CD4-positive, alpha-beta T cell treated with Interleukin-4 for 1 hour (primary cell): ENCODE measurements around the gene TGM2.
A peak's percentile ranks its signal among the peaks of the same experiment; 100 is the strongest.
"Not testable (repeated sequence)": the region's sequence is repeated elsewhere in the genome, so short reads cannot be mapped to it uniquely, and the experiment has no call there.

Experiments
- DNase-seq, 2 donors: peaks; one replicate each; pipeline ENCODE4 v3.0.0-alpha.2; 2020 to 2022

TGM2 gene

DNA sequence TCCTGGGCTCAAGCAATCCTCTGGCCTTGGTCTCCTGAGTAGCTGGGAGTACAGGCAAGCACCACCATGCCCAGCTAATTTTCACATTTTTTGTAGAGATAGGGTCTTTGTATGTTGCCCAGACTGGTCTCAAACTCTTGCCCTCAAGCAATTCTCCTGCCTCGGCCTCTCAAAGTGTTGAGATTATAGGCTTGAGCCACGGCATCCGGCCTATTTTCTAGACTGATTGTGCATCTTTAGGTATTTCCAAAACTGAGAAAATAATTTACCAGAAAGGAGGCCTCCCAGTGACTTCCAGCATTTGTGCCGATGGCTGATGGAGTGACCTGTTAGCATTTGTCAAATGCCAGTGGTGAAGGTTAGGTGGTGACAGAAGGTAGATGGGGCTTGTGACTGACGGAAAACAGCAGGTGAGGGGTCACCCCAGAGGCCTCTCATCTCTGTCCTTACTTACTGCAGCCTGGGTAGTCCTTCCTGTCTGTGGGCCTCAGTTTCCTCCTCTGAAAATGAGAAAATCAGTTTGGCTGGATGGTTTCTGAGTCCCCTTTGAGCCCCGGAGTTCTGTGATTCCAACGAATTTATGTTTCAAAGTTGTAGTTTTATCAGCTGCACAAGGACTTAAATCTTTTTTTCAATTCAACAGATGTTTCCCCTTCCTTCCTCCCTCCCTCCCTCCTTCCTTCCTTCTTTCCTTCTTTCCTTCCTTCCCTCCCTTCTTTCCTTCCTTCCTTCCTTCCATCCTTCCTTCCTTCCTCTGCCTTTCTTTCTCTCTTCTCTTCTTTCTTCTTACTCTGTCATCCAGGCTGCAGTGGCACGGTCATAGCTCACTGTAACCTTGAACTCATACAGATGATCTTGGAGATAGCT lies 53.5 kb downstream of the TGM2 start:
- no peak for DNase-seq

DNA sequence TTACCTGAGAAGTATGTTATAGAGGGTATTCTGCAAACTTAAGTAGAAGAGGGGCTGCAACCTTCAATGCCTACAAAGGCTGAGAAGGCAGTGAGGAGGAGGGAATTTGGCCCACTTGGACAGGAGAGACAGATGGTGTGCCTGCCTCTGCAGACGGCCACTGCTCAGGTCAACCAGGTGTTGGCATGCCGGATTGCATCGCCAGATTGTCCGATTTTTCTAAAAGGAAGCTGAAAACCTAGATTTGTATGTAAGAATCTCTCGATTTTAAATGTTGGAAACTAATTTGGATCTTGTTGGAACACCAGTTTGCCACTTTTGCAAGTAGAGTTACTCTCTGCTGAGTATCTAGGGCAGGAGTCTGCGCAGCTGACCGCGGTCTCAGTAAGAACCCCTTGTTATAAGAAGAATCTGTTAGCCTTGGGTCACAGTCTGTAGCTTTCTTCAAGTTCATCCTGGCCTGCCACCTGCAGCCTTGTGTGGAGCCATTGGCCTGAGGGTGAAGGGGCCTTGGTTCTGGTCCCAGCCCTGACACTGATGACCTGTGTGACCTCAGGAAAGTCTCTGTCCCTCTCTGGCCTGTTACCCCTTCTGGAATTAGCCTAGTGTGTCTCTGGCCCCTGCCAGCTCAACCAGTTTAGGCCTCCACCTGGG lies 54.4 kb downstream of the TGM2 start:
- DNase-seq, result no peak

DNA sequence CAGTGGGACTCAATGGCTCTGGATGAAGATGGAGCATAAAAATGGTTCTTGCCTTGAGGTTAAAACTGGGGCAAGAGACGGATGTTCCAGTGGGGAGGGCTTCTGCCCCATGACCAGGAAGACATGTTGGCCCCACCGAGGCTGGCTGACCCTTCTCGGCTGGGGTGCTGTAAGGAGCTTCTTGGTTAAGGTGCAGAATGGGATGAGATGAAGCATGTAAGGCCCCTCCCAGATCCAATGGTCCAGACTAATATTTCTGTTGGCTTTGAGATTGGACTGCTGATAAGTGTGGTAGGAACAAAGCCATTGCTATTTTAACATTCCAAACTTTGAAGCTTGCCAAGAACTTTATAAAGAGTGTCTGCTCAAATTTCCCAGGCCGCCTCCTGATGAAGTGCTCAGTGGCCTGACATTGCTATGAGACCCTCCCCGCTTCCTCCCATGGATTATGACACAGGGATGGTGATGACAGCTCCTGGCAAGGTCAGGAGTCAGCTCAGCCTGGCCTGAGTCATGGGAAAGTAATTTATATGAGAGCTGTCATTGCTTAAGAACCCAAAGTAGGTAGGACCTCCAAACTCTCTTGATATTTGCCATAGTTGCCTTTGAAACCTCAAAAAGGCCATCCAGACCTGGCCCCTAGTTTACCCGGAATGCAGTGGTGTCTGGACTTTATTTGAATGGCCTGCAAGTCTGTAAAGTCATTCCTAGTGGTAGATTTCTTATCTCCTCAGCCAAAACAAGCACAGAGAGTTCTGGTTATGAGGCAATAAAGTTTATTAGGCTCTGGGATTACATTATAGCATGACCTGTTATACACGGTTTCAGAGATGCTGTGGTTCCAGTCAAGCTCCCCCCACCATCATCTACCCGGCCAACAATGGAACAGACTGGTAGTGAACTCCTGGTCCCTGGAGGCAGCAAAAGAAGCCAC lies 55.2 kb downstream of the TGM2 start:
- DNase-seq, result no peak

DNA sequence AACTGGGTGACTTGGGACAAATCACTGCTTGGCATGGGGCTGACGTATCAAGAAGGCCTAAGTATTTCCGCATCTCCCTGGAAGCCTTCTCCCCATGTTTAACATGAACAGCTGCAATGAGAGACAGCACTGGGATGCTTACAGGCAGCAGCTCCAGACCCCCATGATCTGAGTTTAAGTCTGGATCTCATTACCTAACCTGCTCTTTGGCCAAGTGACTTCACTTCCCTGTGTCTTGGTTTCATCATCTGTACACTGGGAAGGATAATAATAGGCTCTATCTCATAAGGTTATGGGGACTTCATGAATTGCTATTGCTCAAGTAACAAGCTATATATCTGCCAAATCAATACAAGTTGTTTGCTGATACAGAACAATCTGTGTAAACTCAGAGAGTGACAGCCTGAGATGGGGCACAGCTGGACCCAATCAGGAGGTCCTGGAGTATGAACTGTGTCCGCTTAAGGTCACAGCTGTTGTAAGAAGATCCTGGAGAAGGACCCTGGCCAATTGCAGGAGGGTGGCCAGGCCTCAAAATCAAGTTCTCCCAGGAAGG lies 56.0 kb downstream of the TGM2 start:
- DNase-seq, result no peak

DNA sequence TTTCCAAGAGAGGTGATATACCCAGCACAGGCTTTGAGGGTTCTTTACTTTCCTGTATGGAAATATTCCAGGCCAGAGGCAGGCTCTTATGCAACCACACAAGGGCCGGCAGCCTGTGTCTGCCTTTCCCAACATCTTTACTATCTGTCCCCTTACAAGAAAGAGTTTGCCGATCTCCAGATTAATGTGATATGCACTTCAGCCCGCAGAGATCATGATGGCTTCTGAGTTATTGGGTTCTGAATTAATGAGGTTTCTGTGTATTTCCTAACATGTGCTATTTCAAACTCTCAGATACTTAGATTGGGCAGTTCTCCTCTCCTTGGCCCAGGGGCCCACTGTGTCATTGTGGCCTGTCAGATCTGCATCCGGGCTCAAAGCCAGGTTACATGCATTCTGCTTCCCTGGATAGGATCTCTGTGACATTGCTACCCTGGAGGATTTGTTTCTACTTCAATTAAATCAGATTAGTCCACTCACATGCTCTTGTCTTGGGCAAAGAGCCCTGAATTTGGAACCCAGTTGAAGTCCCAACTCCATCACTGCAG lies 56.6 kb downstream of the TGM2 start:
- no peak for DNase-seq

DNA sequence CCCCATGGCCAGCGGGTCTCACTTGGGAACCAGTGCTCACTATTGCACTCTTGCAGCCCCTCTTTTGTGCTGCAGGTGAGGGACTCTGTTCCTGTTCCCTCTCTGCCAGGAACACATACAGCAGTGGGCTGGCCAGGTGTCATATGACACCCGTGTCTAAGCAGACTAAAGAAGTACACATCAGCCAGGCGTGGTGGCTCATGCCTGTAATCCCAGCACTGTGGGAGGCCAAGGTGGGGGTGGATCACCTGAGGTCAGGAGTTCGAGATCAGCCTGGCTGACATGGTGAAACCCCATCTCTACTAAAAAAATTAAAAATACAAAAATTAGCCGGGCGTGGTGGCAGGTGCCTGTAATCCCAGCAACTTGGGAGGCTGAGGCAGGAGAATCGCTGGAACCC lies 57.2 kb downstream of the TGM2 start:
- not testable (repeated sequence) for DNase-seq

DNA sequence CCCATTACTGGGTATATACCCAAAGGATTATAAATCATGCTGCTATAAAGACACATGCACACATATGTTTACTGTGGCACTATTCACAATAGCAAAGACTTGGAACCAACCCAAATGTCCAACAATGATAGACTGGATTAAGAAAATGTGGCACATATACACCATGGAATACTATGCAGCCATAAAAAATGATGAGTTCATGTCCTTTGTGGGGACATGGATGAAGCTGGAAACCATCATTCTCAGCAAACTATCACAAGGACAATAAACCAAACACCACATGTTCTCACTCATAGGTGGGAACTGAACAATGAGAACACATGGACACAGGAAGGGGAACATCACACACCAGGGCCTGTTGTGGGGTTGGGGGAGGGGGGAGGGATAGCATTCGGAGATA lies 57.7 kb downstream of the TGM2 start:
- not testable (repeated sequence) for DNase-seq

DNA sequence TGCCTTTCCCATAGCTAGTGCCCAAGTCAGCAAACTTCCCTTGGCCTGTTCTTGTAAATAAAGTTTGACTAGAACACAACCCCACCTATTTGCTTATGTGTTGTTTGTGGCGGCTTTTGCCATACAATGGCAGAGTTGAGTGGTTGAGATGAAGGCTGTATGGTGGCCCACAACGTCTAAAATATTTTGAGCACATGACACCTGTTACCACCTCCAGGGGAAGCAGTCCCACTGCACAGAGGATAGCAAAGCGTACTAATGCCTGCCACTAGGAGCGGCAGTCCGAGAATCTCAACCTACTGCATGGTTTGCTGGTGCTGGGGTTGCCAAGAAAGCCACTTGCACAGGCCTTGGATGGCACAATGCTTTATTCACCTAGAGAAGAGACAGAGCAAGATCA lies 58.6 kb downstream of the TGM2 start:
- no peak for DNase-seq

DNA sequence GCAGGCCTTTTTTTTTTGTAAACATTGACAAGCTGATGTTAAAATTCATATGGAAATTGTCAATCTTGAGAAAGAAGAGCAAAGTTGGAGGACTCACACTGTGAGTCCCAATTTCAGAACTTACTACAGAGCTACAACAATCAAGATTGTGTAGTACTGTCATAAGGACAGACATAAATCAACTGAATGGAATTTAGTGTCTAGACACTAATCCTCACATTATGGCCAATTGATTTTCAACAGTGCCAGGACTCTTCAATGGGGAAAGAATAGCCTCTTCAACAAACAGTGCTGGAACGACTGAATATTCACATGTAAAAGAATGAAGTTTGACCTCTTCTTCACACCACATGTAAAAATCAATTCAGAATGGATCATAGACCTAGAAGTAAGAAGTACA lies 60.8 kb downstream of the TGM2 start:
- no peak for DNase-seq

DNA sequence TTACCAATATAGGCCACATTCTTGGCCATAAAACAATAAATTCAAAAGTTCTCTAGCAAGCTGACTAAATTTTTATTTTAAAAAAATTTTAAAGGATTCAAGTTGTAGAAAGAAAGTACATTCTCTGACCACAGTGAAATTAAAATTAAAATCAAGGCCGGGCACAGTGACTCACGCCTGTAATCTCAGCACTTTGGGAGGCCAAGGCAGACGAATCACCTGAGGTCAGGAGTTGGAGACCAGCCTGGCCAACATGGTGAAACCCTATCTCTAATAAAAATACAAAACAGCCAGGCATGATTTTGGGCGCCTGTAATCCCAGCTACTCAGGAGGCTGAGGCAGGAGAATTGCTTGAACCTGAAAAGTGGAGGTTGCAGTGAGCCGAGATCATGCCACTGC lies 62.9 kb downstream of the TGM2 start:
- not testable (repeated sequence) for DNase-seq

DNA sequence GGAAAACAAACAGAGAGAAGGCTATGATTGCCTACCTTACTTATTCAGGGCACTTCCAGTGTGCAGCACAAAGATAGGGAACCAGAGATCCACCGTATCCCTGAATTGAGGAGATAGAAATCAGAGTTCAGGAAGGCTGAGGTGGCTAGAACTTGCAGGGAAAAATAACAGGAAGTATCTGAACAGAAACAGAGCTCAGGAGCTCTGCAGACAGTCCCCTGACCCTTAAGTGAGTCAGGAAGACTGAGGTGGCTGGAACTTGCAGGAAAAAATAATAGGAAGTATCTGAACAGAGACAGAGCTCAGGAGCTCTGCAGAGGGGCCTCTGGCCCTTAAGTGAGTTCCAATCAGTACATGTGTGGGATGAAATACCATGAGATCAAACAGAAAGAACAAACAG lies 66.1 kb downstream of the TGM2 start:
- no peak for DNase-seq

DNA sequence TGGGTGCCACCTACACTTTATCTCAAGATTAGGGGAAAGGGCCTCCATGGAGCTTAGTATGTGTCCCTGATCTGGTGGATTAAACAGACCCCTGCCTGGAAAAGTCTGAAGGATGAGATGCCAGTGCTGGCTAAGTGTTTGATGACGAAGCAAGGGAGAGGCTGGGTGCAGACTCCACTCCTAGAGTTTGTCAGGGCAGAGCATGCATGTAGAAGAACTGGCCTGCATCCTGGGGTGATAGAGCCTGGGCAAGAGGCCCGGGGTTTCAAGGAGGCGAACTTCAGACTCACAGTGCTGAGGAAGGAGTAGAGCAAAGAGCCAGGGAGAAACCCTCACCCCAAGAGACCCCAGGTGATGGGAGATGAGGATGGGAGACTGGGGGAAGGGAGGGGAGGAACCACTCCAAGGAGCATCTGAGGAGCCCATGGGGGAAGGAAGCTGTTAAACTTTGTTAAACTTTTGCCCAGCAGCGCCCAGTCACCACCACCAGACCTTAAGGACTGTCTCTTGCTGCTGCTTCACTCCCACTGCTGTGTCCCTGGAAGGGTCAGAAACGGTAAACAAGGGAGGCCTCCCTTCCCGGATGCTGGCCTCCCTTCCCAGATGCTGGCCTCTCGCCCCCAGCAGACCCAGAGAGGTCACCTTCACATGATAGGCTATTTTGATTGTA lies 69.9 kb downstream of the TGM2 start:
- DNase-seq, result no peak

DNA sequence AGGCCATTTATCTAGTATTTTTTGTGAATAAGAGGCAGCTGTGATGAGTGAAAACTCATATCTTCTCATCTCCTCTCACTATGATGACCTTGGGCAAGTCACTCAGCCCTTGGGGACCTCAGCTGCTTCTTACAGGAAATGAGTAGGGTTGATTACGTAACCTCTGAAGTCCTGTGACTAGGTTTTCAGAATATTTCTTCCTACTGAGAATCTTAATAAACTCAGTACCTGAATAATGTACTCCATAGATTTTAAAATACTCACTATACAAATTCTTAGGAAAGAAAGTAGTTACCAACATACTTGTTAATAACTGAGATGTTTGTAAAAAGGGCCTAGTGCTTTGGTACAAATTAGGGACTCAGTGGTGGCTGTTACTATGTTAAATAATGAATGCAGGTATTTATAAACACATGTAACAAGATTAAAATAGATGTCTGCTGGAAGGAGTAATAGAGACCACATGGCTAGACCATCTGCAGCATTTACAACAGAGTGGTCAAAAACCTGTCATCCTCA lies 70.6 kb downstream of the TGM2 start:
- peak; percentile 61 to 75 for DNase-seq

DNA sequence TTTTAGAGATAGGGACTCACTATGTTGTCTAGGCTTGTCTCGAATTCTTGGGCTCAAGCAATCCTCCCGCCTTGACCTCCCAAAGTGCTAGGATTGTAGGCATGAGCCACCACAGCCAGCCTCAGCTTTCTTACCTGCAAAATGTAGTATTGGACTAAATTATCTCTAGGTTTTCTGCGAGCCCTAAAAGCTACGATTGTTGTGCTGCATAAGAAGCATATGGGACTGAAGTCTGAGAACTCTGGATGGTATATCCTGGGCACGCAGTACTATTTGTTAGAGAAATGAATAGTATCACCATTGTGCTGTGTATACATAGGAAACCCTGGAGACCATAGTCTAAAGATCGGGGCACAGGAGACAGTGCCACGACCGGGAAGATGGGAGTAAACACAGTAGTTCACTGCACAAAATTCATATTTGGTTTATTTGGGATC lies 71.4 kb downstream of the TGM2 start:
- DNase-seq, result no peak

DNA sequence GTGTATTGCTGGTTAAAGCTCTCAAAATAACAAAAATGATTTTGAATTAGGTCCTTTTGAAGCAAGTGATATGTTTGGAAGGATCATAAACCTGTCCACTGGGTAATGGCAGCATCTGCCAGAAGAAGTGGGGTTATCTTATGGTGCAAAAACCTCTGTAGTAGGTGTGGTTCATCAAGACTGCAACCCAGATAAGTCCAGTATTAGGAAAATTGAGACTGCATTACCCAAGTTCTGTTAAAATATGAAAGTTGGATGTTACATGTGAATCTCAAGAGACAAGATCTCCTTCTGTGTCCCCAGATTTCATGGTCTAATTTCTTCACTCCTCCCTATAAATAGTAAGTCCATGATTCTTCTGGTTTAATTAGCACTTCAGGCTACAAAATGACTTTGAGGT lies 72.2 kb downstream of the TGM2 start:
- DNase-seq, result no peak

DNA sequence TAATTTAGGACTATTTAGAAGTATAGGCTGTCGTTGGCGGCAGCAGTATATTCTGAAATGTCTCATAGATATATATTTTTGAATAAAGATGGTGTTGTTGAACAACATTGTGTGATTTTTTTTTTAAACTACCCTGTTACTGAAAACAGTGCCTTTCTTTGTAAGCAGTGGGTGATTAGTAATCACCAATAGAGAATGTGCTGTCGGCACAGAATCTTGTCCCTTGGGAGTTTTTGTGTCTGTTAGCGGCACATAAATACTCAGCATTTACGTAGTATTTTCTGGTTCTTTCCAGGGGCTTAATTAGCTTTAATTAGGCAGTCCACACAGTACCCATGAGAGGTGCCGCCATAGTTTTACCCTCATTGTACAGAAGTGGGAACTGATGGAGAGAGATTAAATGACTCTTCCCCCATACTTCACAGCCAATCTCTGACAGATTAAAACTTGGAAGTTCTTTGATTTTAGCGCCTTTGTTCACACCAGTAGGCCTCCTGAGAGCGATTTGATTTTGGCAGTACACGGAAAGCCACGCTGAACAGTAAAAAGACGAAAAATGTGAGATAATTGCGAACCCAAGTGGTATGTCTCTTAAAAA lies 72.7 kb downstream of the TGM2 start:
- no peak for DNase-seq

DNA sequence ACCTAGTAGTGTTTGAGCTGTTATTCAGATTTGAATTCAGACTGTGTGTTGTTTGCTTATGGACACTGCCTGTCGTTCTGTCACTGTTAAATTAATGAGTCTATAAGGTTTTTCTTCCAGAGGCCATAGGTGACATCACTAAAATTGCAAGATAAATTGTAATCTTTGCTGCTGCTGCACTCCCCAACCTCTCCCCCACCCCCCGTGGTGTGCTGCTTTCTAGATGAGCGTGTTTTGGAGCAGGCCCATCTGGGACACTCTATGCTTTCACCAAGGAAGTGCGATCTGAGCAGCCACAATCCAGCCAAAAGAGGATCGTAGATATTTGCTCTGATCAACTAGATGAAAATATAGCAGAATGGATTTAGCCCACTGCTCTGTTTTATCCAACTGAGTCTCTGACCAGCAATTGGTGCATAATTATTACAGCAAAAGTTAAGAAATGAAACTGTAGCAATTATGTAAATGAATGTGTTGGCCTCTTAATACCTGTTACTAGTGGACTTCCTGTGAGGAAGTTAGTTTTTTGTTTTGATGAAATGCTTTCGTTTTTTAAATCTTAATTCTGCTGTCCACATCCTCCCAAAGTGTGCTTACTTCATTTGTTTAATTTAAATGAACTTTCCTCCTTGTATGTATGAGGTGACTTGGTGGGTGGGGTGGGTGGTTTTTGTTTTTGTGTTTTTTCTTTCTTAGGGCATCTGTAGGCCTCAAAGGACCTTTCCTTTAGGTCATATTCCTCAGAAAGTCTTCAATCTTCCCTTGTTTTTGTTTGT lies 73.4 kb downstream of the TGM2 start:
- DNase-seq, result peak in 1 of 2 donors; percentile 33

DNA sequence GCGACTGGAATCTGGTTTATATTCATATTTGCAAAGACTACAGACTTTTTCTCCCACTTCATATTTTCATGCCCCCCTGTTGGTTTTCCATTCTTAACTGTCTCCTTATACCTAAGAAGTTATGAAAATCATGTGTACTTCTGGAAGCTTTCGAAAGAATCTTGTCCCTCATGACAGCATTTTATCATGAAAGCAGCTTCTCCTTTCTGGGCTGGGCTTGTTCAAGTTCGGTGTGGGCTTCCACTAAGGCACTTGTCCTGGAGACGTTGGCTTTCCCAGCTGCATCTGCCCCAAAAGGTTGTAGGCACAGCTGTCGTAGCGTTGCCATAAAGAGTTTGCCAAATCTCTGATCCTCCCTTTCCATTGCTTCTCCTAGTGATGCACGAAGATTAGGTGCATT lies 75.0 kb downstream of the TGM2 start:
- DNase-seq, result no peak

DNA sequence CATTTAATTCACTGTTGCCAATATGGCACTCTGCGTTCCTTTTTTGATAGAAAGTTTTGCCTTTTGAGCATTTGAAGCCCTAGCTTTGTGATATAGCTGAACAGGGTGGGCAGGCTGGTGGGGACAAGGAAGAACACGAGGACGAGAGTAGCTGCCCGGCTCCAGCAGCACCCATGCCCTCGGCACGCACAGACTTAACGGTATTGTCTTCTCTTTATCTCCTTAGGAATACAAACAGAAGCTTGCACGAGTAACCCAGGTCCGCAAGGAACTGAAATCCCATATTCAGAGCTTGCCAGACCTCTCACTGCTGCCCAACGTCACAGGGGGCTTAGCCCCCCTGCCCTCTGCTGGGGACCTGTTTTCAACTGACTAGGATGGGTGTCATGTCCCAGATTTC lies 75.6 kb downstream of the TGM2 start:
- DNase-seq, result no peak

DNA sequence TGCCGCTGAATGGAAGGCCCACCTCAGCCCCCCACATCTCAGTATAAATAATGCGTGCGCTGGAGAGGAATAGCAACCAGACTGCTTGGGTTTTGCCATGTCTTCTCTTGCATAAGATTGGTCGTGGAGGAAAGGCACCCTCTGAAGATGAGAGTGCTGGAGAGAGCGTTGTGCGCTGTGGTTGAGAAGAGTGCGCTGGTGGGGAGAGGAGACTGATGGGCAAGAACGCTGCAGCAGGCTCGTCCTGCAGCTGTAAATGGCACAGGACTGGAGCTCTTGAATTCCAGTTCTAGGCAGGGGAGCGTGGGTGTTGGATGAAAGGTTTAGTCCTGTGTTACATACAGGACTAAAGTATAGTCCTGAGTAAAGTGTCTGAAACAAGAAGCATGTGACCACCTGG lies 80.0 kb downstream of the TGM2 start:
- no peak for DNase-seq
